ENCODE measurements around the gene CLMP. TPM values are rescaled to one million over a fixed set of nuclear protein-coding genes. Genes with fewer than 3 reads are reported as not detected.

The CLMP gene
- total and polyA plus RNA-seq, 9 donors = 11.9 to 70.5 (median 25.3) TPM

GRCh38 chr11:123020968-123021367, 174.1 kb downstream of the CLMP start:
- H3K27me3 ChIP-seq = no peaks in the 10 kb centered on the region
- TF ChIP-seq EP300 (IDR thresholded peaks at IDR 0.05) (no peak), POLR2A (IDR thresholded peaks at IDR 0.05) (no peak), CTCF (IDR thresholded peaks at IDR 0.05) (no peak)
- WGBS, 3 donors = 54 to 59% (median 54%) methylated on average over 2 of the region's 2 CpGs
- H3K27ac ChIP-seq = no peak overlapping the region
- H3K4me3 ChIP-seq = no peak overlapping the region
- no peak for DNase-seq
- no peaks in the 10 kb centered on the region for H3K4me1 ChIP-seq (ENCODE audit: insufficient read depth)
- H3K36me3 ChIP-seq = no peaks in the 10 kb centered on the region
- intact Hi-C loops (cut with DNase I) = loop anchor here in 1 of 4 donors (5.0 kb wide), 1 partner anchor 159 kb away; no protein-coding TSS in a partner anchor
- H3K9me3 ChIP-seq = no peaks in the 10 kb centered on the region

Small RNA genes within 50 kb of the gene (small RNA-seq; reads per million reads assigned to genes)
- gene RPL31P47 (not detected), gene SNORD14C (not detected), gene SNORD14D (not detected), gene SNORD14E (49.4 reads per million, percentile 89 among the genes with 10 or more reads in this experiment)

Other genes starting within 250 kb of the CLMP start
- not detected for gene BSX, start 213.4 kb downstream of the CLMP start, total RNA-seq
- not detected for gene BSX, start 213.4 kb downstream of the CLMP start, polyA plus RNA-seq
- gene HSPA8, start 133.1 kb downstream of the CLMP start, total RNA-seq = 100 to 1,000 TPM; 383 to 888 (median 747) TPM
- gene HSPA8, start 133.1 kb downstream of the CLMP start, polyA plus RNA-seq = 1,000 to 10,000 TPM in 1 of 2 donors, 100 to 1,000 TPM in 1; 289 to 1,795 TPM
- 10 to 100 TPM; 12.9 to 47.9 (median 25.4) TPM for gene GRAMD1B, start 235.0 kb upstream of the CLMP start, total RNA-seq
- 100 to 1,000 TPM in 1 of 2 donors, 10 to 100 TPM in 1; 10.8 to 185 TPM for gene GRAMD1B, start 235.0 kb upstream of the CLMP start, polyA plus RNA-seq

Data from ovary (tissue), 9 donors.